ENCODE data around the gene GNG3.

- TF ChIP-seq, protein P1, sequence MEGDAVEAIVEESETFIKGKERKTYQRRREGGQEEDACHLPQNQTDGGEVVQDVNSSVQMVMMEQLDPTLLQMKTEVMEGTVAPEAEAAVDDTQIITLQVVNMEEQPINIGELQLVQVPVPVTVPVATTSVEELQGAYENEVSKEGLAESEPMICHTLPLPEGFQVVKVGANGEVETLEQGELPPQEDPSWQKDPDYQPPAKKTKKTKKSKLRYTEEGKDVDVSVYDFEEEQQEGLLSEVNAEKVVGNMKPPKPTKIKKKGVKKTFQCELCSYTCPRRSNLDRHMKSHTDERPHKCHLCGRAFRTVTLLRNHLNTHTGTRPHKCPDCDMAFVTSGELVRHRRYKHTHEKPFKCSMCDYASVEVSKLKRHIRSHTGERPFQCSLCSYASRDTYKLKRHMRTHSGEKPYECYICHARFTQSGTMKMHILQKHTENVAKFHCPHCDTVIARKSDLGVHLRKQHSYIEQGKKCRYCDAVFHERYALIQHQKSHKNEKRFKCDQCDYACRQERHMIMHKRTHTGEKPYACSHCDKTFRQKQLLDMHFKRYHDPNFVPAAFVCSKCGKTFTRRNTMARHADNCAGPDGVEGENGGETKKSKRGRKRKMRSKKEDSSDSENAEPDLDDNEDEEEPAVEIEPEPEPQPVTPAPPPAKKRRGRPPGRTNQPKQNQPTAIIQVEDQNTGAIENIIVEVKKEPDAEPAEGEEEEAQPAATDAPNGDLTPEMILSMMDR (IDR thresholded peaks at IDR 0.05; ENCODE audit: control extremely low read depth in 1 of 3, insufficient read depth in 1 of 3, low read depth in 1 of 3, low read length in 3 of 3): no peak
- TF ChIP-seq SAP30 (IDR thresholded peaks at IDR 0.05; ENCODE audit: insufficient read depth, insufficient replicate concordance, low read length) (no peak), BCL11A (IDR thresholded peaks at IDR 0.05; ENCODE audit: low read depth in 2 of 2, low read length in 2 of 2) (no peak), KDM1A (IDR thresholded peaks at IDR 0.05; ENCODE audit: borderline replicate concordance, low read length) (no peak), USF2 (IDR thresholded peaks at IDR 0.05; ENCODE audit: low read length) (no peak)
Measured at GRCh38 chr11:62712276-62712812, 4.9 kb downstream of the GNG3 start.
